Glutamatergic neuron (in vitro differentiated cells): ENCODE results near the gene CRTAC1. TPM values are rescaled to one million over a fixed set of nuclear protein-coding genes. Genes with fewer than 3 reads are reported as not detected.

ENCODE experiments used
- DNase-seq: peaks from one replicate; pipeline ENCODE4 v3.0.0; 2022
- H3K27ac Mint-ChIP-seq: one replicate; pipeline ENCODE4 v1.8.0; 2020; ENCODE audit warnings: mild to moderate bottlenecking, mixed read lengths, inconsistent platforms; ENCODE audit not compliant: unreplicated experiment
- H3K27me3 Mint-ChIP-seq: one replicate; pipeline ENCODE4 v1.8.0; 2020; ENCODE audit warnings: mild to moderate bottlenecking, moderate library complexity, mixed read lengths, inconsistent platforms; ENCODE audit not compliant: unreplicated experiment
- H3K36me3 Mint-ChIP-seq: one replicate; pipeline ENCODE4 v1.8.0; 2020; ENCODE audit warnings: mild to moderate bottlenecking, mixed read lengths, inconsistent platforms; ENCODE audit not compliant: unreplicated experiment
- H3K4me1 Mint-ChIP-seq: one replicate; pipeline ENCODE4 v1.8.0; 2020; ENCODE audit warnings: mild to moderate bottlenecking, low read depth, mixed read lengths, inconsistent platforms; ENCODE audit not compliant: unreplicated experiment
- H3K4me3 Mint-ChIP-seq: one replicate; pipeline ENCODE4 v1.8.0; 2020; ENCODE audit warnings: mild to moderate bottlenecking, mixed read lengths, inconsistent platforms; ENCODE audit not compliant: unreplicated experiment
- H3K9me3 Mint-ChIP-seq: one replicate; pipeline ENCODE4 v1.8.0; 2020; ENCODE audit warnings: mild to moderate bottlenecking, moderate library complexity, mixed read lengths, inconsistent platforms; ENCODE audit not compliant: unreplicated experiment
- total RNA-seq: library from RNA; stranded (reverse); fragmentation: NEBNext Ultra II Directional; extraction: Animal tissue kit (Norgen Biotek cat#: 25700); gene quantifications from one replicate; pipeline ENCODE4 v1.2.1, GENCODE V29; 2021; ENCODE audit not compliant: unreplicated experiment
- TF ChIP-seq, protein P1 (sequence below): fragments of 200-600 bp; sonication (generic); IDR thresholded peaks from one replicate; pipeline ENCODE4 v1.5.0; 2021; ENCODE audit not compliant: partially characterized antibody, unreplicated experiment

Gene CRTAC1
- total RNA-seq, 1 donor from 2014 or later, result 2.5 TPM

DNA sequence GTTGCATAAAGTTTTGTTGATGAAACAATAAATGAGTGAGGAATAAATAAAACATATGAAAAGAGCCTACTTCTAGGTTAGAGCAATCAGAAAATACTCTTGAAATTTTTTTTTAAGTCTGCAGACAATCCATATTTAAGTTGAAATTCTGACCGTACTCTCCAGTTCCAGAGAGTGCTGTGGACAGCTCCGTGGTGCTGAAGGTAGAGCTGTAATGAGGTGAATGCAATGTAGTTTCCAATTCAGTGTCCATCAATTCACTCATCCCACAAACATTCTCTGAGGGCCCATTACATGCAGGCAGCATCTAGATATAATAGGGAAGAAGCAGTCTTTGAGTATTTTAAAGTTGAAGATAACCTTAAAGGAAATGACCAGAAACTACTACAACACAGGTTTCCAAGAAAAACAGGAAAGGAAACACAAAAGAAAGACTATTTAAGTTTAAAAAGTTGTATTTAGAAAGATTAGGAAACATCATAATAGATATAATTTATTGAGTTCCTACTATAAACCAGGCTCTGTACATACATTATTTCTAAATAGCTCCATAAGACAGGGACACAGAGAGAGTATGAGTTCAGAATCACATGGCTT lies 44.0 kb upstream of the CRTAC1 start:
- Mint-ChIP-seq H3K27ac (no peak overlapping the region), H3K36me3 (peaks cover 10% of the 10 kb centered on the region), H3K4me1 (peaks cover 3% of the 10 kb centered on the region), H3K9me3 (peaks cover 2% of the 10 kb centered on the region), H3K27me3 (peaks cover under 1% of the 10 kb centered on the region), H3K4me3 (no peak overlapping the region)
- no peak for DNase-seq
- TF ChIP-seq, protein P1, sequence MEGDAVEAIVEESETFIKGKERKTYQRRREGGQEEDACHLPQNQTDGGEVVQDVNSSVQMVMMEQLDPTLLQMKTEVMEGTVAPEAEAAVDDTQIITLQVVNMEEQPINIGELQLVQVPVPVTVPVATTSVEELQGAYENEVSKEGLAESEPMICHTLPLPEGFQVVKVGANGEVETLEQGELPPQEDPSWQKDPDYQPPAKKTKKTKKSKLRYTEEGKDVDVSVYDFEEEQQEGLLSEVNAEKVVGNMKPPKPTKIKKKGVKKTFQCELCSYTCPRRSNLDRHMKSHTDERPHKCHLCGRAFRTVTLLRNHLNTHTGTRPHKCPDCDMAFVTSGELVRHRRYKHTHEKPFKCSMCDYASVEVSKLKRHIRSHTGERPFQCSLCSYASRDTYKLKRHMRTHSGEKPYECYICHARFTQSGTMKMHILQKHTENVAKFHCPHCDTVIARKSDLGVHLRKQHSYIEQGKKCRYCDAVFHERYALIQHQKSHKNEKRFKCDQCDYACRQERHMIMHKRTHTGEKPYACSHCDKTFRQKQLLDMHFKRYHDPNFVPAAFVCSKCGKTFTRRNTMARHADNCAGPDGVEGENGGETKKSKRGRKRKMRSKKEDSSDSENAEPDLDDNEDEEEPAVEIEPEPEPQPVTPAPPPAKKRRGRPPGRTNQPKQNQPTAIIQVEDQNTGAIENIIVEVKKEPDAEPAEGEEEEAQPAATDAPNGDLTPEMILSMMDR, result no peak

DNA sequence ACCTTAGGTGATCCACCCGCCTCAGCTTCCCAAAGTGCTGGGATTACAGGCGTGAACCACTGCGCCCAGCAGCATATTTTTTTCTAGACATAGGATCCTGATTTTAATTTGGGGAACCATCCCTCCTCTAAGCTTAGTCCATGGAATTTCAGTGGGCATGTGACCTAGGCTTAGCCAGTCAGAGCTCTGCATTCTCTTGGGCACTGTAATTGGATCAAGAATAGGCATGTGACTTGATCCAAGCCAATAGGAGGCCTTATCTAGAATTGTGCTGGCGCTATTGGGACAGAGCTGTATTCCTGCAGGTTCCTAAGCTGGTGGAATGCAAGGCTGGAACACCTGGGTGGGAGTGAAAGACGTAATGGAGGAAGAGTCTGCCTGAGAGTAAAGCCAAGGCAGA lies 36.7 kb upstream of the CRTAC1 start:
- TF ChIP-seq, protein P1, result no peak
- Mint-ChIP-seq H3K27me3 (peaks cover 3% of the 10 kb centered on the region), H3K4me3 (no peak overlapping the region), H3K4me1 (no peaks in the 10 kb centered on the region), H3K9me3 (peaks cover 1% of the 10 kb centered on the region), H3K27ac (no peak overlapping the region), H3K36me3 (peaks cover 10% of the 10 kb centered on the region)
- DNase-seq, result no peak

DNA sequence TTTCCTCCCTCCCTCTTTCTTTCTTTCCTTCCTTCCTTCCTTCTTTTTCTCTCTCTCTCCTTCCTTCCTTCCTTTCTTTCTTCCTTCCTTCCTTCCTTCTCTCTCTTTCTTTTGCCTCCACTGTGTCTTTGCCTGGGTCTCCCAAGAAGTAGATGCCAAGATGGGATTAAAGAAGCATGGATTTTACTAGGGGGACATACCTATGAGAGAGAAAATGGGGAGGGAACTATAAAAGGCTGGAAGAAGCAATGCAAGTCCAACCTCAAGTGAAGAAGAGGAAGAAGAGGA lies 33.3 kb upstream of the CRTAC1 start:
- no peak overlapping the region for H3K27ac Mint-ChIP-seq
- TF ChIP-seq, protein P1, result no peak

DNA sequence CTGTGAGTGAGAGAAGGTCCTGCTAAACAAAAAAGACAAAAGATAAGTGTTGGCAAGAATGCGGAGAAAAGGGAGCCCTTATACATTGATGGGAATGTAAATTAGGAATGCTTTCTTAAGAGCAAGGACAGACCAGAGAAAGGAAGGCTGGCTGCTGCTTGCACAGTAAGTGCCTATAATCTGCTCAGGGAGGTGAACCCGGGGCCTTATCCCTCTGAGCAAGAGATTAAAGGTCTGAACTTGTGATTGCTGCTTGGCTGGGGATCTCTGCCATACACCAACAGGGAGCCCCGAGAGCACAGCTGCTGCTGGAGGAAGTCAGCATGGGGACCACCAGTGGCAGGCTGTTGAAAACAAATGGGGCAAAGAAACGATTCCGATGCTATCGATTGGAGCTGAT lies 32.0 kb upstream of the CRTAC1 start:
- no peak overlapping the region for H3K27ac Mint-ChIP-seq
- no peak for DNase-seq
- TF ChIP-seq, protein P1, result no peak
- no peak overlapping the region for H3K4me3 Mint-ChIP-seq
- peaks cover 5% of the 10 kb centered on the region for H3K27me3 Mint-ChIP-seq
- H3K9me3 Mint-ChIP-seq, result peaks cover 3% of the 10 kb centered on the region
- no peaks in the 10 kb centered on the region for H3K36me3 Mint-ChIP-seq
- H3K4me1 Mint-ChIP-seq, result no peaks in the 10 kb centered on the region

More for the DNA sequence above, 33.3 kb upstream of the CRTAC1 start:
- Mint-ChIP-seq H3K27me3 (peaks cover 5% of the 10 kb centered on the region), H3K4me3 (no peak overlapping the region), H3K36me3 (no peaks in the 10 kb centered on the region), H3K9me3 (peaks cover 3% of the 10 kb centered on the region), H3K4me1 (no peaks in the 10 kb centered on the region)
- no peak for DNase-seq

DNA sequence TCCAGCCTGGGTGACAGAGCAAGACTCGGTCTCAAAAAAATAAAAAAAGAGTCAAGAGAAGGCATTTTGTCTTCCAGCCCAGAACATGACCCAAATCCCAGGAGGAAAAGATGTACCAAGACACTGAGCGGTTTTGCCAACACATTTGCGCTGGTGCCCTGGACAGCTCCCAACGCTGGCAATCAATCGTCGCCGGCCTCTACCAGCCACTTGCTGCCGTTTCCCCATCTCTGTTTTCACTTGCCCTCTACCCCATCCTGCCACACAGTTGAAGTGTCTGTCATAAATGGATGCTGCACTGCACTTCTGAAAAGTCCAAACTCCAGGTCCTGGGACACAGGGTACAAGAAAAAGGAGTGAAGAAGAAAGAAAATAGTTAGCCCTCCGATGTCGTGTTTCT lies 29.7 kb upstream of the CRTAC1 start:
- TF ChIP-seq, protein P1, result no peak
- H3K36me3 Mint-ChIP-seq, result no peaks in the 10 kb centered on the region
- H3K27me3 Mint-ChIP-seq, result peaks cover 5% of the 10 kb centered on the region
- H3K9me3 Mint-ChIP-seq, result peaks cover 3% of the 10 kb centered on the region
- H3K4me3 Mint-ChIP-seq, result no peak overlapping the region
- H3K27ac Mint-ChIP-seq, result no peak overlapping the region
- DNase-seq, result no peak
- H3K4me1 Mint-ChIP-seq, result no peaks in the 10 kb centered on the region
